Cardiac fibroblast (primary cell): ENCODE data around the gene RBM27.
"Not testable (repeated sequence)": the region's sequence is repeated elsewhere in the genome, so short reads cannot be mapped to it uniquely, and the experiment has no call there.

ENCODE experiments used
- DNase-seq, 2 donors: peaks; one replicate each; pipeline versions ENCODE4 v3.0.0 to v3.0.0-alpha.2; 2010; ENCODE audit warnings: low read depth in 2 of 2
- H3K4me3 ChIP-seq, 2 donors: replicated peaks in 1 of 2; 1 replicate in 1 of 2; 2 replicates in 1 of 2; pipeline ENCODE4 v1.5.1; 2011; ENCODE audit warnings: low read depth in 2 of 2, low read length in 2 of 2, mild to moderate bottlenecking in 2 of 2, moderate library complexity in 1 of 2
- CTCF ChIP-seq: IDR thresholded peaks from one replicate; pipeline ENCODE4 v1.5.1; 2011; ENCODE audit warnings: low read depth, mild to moderate bottlenecking, low read length, inconsistent platforms

RBM27 gene

GRCh38 chr5:146173597-146173996 lies 29.8 kb upstream of the RBM27 start:
- TF ChIP-seq CTCF, result no peak
- no peak for DNase-seq
- no peak overlapping the region for H3K4me3 ChIP-seq

- no peak for TF ChIP-seq CTCF
- no peak overlapping the region for H3K4me3 ChIP-seq
- DNase-seq, result no peak
These were observed 26.6 kb upstream of the RBM27 start for GRCh38 chr5:146176805-146177204.

GRCh38 chr5:146179696-146180095 lies 23.7 kb upstream of the RBM27 start:
- TF ChIP-seq CTCF, result no peak
- DNase-seq, result peak in 1 of 2 donors; percentile 7
- no peak overlapping the region for H3K4me3 ChIP-seq

GRCh38 chr5:146183403-146183802 lies 20.0 kb upstream of the RBM27 start:
- H3K4me3 ChIP-seq, result peak overlapping the region in 1 of 2 donors; percentile 65
- not testable (repeated sequence) for DNase-seq

- DNase-seq, result peak in 1 of 2 donors; percentile 18
- H3K4me3 ChIP-seq, result no peak overlapping the region
These were observed 18.2 kb upstream of the RBM27 start for GRCh38 chr5:146185161-146185560.

GRCh38 chr5:146188358-146188757 lies 15.0 kb upstream of the RBM27 start:
- peak in 1 of 2 donors; percentile 78 for DNase-seq
- no peak for TF ChIP-seq CTCF
- H3K4me3 ChIP-seq, result no peak overlapping the region

More at GRCh38 chr5:146185161-146185560, 18.2 kb upstream of the RBM27 start:
- TF ChIP-seq CTCF, result no peak

GRCh38 chr5:146192571-146193043 lies 10.8 kb upstream of the RBM27 start:
- no peak for TF ChIP-seq CTCF
- no peak overlapping the region for H3K4me3 ChIP-seq
- DNase-seq, result no peak
